Fibroblast of the aortic adventitia (primary cell): ENCODE measurements around the gene TBL1X. TPM values are rescaled to one million over a fixed set of nuclear protein-coding genes. Genes with fewer than 3 reads are reported as not detected.

Experiments
- DNase-seq: peaks from one replicate; pipeline ENCODE4 v3.0.0-alpha.2; 2010; ENCODE audit warnings: low read depth
- H3K4me3 ChIP-seq: 2 replicates; pipeline ENCODE4 v1.5.1; 2011; ENCODE audit warnings: low read depth, mild to moderate bottlenecking, control low read depth, low read length, moderate library complexity
- total RNA-seq: library from RNA; depleted of rRNA; stranded (reverse); fragments of >200 nt; gene quantifications from 2 replicates; pipeline ENCODE4 v1.2.3, GENCODE V29; 2012; ENCODE audit warnings: low replicate concordance
- TF ChIP-seq, protein P1 (sequence below): IDR thresholded peaks from 2 replicates; pipeline ENCODE4 v1.5.1; 2011; ENCODE audit warnings: mild to moderate bottlenecking, low read length, control low read depth, inconsistent platforms; ENCODE audit not compliant: insufficient read depth

TBL1X gene
- total RNA-seq, 1 donor: 15.6 TPM

DNA sequence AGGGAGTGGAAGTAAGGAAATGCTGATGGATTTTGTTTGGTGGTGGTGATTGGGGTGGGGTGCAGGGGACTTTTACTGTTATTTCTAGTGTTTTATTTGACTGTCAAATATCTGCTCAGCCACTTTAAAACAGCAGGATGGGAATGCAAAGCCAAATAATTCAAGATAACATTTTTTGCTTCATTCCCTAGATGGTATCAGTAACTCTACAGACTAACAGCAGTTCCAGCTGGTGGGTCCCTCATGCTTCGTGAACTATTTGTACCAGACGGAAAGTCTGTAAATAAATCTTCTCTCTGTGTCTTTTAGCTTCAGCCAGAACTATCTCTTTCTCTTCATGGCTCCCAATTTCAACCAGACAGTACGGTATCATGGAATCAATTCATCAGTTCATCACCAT lies 273.3 kb downstream of the TBL1X start:
- DNase-seq: no peak
- TF ChIP-seq, protein P1, sequence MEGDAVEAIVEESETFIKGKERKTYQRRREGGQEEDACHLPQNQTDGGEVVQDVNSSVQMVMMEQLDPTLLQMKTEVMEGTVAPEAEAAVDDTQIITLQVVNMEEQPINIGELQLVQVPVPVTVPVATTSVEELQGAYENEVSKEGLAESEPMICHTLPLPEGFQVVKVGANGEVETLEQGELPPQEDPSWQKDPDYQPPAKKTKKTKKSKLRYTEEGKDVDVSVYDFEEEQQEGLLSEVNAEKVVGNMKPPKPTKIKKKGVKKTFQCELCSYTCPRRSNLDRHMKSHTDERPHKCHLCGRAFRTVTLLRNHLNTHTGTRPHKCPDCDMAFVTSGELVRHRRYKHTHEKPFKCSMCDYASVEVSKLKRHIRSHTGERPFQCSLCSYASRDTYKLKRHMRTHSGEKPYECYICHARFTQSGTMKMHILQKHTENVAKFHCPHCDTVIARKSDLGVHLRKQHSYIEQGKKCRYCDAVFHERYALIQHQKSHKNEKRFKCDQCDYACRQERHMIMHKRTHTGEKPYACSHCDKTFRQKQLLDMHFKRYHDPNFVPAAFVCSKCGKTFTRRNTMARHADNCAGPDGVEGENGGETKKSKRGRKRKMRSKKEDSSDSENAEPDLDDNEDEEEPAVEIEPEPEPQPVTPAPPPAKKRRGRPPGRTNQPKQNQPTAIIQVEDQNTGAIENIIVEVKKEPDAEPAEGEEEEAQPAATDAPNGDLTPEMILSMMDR: no peak
- H3K4me3 ChIP-seq: no peak overlapping the region

- TF ChIP-seq, protein P1: no peak
- H3K4me3 ChIP-seq: no peak overlapping the region
- no peak for DNase-seq
Observed at GRCh38 chrX:9739130-9739529, 274.3 kb downstream of the TBL1X start.

DNA sequence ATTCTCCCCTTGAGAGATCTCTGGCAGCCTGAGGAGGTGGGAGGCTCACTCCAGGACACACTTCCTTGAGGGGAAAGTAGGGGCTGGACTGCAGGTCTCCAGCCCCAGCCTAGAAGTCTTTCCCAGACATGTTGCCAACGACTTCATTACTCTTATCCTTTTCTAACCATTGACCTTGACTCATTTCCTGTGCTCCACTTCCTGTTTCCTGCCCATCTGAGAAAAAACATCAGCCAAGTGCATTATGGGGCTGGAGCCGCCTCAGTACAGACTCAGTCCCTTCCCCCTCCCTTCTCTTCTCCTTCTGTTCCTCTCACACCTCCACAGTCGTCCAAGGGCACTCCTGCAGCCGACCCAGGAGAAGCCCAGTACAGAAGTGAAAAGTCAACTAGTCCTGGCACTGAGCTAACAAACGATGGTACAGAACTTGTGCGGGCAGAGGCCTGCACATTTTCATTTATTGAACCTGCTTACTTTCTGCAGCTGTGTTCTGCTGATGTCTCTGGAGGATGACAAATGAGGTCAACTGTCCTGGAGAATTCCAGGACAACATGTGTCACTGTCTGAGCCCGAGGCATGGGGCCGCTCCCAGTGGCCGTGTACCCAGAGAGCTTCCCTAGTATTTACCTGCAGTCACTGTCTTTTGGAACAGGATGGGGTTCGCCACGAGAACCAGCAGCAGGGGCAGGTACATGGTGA lies 280.7 kb downstream of the TBL1X start:
- peak; percentile 48 for DNase-seq
- no peak overlapping the region for H3K4me3 ChIP-seq
- TF ChIP-seq, protein P1: no peak

GRCh38 chrX:9746148-9746888 lies 281.5 kb downstream of the TBL1X start:
- peak; percentile 77 for DNase-seq
- TF ChIP-seq, protein P1: no peak
- H3K4me3 ChIP-seq: no peak overlapping the region

GRCh38 chrX:9747644-9748043 lies 282.8 kb downstream of the TBL1X start:
- no peak overlapping the region for H3K4me3 ChIP-seq
- TF ChIP-seq, protein P1: no peak
- DNase-seq: no peak

- TF ChIP-seq, protein P1: no peak
- no peak for DNase-seq
- no peak overlapping the region for H3K4me3 ChIP-seq
Observed at GRCh38 chrX:9749146-9749692, 284.4 kb downstream of the TBL1X start.
